Activated naive CD8-positive, alpha-beta T cell (primary cell): ENCODE results near the gene PTPN21.

Experiments used
- H3K27ac Mint-ChIP-seq: one replicate; pipeline ENCODE4 v1.8.0; 2021; ENCODE audit warnings: mixed read lengths
- H3K27me3 Mint-ChIP-seq: one replicate; pipeline ENCODE4 v1.8.0; 2021; ENCODE audit warnings: mixed read lengths
- H3K36me3 Mint-ChIP-seq: one replicate; pipeline ENCODE4 v1.8.0; 2021; ENCODE audit warnings: mixed read lengths
- H3K4me1 Mint-ChIP-seq: one replicate; pipeline ENCODE4 v1.8.0; 2021; ENCODE audit warnings: low read depth, mixed read lengths
- H3K4me3 Mint-ChIP-seq: one replicate; pipeline ENCODE4 v1.8.0; 2021; ENCODE audit warnings: mild to moderate bottlenecking, mixed read lengths
- H3K9me3 Mint-ChIP-seq: one replicate; pipeline ENCODE4 v1.8.0; 2021; ENCODE audit warnings: low read depth, mixed read lengths

Gene PTPN21

DNA sequence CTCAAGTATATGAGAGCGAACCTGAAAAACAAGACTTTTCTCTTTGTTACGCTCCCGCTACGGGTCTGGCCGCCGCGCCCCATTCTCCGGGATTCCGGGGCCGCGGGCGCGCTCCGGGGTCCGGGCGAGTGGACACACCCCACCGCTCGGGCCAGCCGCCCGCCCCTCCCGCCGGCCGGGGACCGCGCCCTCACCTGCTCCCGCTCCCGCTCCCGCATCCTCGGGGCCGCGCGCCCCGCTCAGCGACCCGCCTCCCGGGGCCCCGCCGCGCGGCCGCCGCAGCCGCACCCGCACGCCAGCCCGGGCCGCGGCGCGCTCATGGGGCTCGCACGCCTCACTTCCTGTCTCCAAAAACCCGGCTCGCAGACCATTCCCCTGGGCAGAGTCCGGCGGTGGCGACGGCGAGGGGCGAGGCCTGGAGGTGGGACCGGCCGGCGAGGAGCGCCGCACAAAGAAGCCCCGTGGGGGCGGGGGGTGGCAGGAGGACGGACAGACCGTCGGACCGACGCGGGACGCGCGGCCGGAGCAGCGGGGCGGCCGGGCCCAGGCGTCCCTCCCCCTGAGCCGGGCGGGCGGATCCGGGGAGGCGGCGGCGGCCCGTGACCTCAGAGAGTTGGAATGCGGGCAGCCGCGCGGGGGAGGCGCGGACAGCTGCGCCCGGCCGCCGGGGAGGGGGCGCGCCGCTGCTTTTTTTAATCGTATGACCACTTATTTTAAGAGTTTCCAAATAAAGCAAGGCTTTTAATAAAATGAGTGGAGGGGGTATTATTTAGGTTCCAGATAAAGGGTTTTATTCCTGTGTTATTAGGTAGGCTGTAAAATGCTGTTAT is at the start of gene PTPN21:
Gene PTPN21 (minus strand): TSS at position 551 of the 830 bp plus-strand sequence. CDS start 4,590 bp downstream, outside the sequence.
- Mint-ChIP-seq H3K9me3 (no peaks in the 10 kb centered on the region), H3K4me1 (peaks cover 41% of the 10 kb centered on the region), H3K4me3 (peak within 1 kb of the TSS; percentile 83), H3K36me3 (no peaks in the 10 kb centered on the region), H3K27me3 (peaks cover 28% of the 10 kb centered on the region), H3K27ac (no peak within 1 kb of the TSS)

DNA sequence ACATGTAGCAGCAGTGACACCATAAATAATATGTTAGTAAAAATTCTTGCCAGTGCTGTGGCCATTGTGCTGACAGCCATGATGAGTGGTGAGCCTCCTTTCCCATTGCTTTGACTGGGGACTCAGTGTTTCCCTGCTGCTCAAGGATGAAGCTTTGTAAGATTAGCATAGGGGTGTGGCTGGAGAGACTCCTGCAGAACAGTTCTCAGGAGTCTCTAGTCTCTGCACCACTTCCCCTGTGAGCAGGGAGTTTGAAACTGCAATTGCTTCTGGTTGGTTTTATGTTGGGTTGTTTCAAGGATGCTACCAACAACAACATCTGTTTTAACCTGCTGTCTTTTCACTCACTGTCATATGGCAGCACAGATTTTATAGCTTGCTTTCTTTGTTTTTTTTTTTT is 49.4 kb upstream of the PTPN21 start:
- H3K36me3 Mint-ChIP-seq = peaks cover 27% of the 10 kb centered on the region
- H3K4me3 Mint-ChIP-seq = no peak overlapping the region
- no peak overlapping the region for H3K27ac Mint-ChIP-seq
- no peaks in the 10 kb centered on the region for H3K9me3 Mint-ChIP-seq
- peaks cover 15% of the 10 kb centered on the region for H3K4me1 Mint-ChIP-seq
- no peaks in the 10 kb centered on the region for H3K27me3 Mint-ChIP-seq

DNA sequence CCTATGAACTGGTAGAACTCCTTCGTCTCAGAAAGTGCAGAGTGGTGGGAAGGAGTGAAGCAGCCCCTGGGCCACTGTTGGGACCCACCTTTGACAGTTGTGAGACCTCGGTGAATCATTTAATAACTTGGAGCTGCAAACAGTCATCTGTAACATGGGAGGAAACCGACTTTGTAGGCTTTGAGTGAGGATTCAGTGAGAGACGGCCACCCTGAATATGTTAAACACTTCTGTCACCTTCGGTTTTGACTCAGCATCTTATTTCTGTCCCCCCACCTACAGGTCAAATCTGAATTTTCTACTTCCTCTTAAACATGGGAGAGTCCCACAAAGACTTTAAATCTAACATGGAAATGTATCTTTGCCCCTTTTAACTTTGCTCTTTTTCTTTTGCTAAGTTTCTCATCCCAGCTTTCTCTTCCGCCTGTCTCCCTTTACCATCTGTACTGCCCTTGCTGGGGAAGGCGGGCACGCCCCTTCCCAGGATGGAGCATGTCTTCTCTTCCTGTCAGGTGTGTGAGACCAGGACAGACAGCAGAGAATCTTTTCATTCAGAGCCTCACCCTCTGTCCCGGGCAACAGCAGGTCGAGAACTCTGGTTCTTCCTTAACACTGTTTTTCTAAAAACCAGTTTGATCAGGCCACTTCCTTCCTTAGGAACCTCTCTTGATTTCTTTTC is 45.1 kb upstream of the PTPN21 start:
- H3K27me3 Mint-ChIP-seq = no peaks in the 10 kb centered on the region
- peaks cover 19% of the 10 kb centered on the region for H3K4me1 Mint-ChIP-seq
- peak overlapping the region; percentile 83 for H3K27ac Mint-ChIP-seq
- H3K36me3 Mint-ChIP-seq = peaks cover 34% of the 10 kb centered on the region
- peak overlapping the region; percentile 62 for H3K4me3 Mint-ChIP-seq
- H3K9me3 Mint-ChIP-seq = no peaks in the 10 kb centered on the region

DNA sequence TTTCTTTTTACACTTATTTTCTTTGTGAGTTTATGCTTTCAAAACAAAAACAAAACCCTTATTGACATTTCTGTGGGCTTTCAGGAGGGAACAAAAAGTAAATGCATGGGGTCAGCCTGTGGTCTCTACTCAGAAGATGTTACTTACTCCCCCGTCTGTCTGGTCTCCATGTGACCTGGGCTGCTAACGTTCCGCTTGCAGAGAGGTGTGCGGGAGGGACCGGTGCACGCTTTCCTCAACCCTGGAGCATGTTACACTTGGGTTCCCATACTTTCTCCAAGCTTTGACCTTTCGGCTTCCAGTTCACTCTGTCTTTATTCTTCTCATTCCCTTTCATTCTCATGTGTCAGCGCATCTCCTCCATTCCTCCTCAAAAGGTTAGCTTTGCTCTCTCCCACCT is 44.5 kb upstream of the PTPN21 start:
- Mint-ChIP-seq H3K9me3 (no peaks in the 10 kb centered on the region), H3K4me1 (peaks cover 19% of the 10 kb centered on the region), H3K27ac (peak overlapping the region; percentile 83), H3K27me3 (no peaks in the 10 kb centered on the region), H3K4me3 (peak overlapping the region; percentile 62), H3K36me3 (peaks cover 35% of the 10 kb centered on the region)

DNA sequence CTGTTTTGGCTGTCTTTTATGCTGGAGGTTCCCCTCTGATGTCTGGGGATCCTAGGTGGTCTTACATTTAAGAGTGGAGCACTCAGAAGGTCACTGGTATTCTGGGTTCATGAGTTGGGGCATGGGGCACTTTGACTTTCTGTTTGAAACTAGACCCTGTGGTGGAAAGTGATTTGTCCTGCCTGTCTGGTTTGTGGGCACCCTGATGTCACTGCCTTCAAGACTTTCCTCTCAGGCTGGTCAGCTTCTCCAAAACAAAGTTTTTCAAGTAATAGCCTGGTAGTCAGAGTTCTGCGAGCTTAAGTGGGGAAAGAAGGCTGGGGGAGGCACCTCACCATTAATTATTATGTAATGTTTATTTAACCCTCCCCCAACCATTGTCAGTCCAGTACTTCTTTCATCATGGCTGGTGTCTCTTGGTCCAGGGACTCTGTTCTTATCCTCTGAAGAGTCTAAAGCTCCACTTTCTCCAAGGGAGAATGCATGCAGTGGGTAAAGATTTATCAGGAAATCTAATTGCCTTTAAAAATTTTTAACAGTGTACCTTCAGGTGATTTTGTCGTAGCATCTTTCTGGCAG is 43.4 kb upstream of the PTPN21 start:
- Mint-ChIP-seq H3K27me3 (no peaks in the 10 kb centered on the region), H3K4me1 (peaks cover 19% of the 10 kb centered on the region), H3K27ac (no peak overlapping the region), H3K9me3 (no peaks in the 10 kb centered on the region), H3K4me3 (no peak overlapping the region), H3K36me3 (peaks cover 29% of the 10 kb centered on the region)

DNA sequence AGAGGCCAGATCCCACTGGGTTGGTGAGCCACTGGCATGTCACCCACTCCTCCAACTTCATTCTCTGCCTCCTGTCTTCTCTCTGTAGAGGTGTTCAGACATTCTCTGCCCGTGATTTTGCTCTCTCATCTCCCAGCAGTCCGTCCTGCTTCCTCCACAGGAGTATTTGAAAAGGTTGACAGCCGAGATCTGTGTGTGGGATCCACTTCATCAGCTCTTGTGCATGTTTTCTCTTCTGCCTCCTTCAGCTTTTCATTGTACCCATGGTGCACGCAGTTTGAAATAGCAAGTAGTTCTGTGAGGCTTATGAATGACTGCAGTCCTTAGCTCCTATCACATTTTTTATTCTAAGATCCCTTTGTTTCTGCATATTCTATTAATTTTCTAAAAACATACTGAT is 42.8 kb upstream of the PTPN21 start:
- Mint-ChIP-seq H3K9me3 (no peaks in the 10 kb centered on the region), H3K36me3 (peaks cover 29% of the 10 kb centered on the region), H3K4me1 (peaks cover 19% of the 10 kb centered on the region), H3K27ac (no peak overlapping the region), H3K27me3 (no peaks in the 10 kb centered on the region), H3K4me3 (no peak overlapping the region)

DNA sequence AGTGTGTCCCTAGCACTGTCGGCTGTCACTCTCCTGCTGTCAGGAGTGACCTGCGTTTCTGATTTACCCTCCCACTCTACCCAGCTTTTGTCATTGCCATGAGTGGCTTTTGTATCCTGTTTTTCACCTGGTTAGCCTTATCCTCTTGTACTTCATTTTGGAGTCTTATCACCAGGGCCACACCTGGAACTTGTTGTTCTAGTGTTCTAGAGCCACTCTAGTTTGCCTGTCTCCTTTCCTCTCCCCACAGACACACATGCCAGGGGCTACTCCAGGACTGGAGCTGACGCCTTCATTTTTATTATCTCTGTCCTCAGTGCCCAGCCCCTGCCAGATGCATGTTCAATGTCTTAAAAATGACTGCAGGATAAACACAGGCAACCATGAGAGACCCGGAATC is 42.2 kb upstream of the PTPN21 start:
- no peak overlapping the region for H3K4me3 Mint-ChIP-seq
- H3K27me3 Mint-ChIP-seq = no peaks in the 10 kb centered on the region
- no peaks in the 10 kb centered on the region for H3K9me3 Mint-ChIP-seq
- H3K27ac Mint-ChIP-seq = no peak overlapping the region
- peaks cover 29% of the 10 kb centered on the region for H3K36me3 Mint-ChIP-seq
- peaks cover 19% of the 10 kb centered on the region for H3K4me1 Mint-ChIP-seq

DNA sequence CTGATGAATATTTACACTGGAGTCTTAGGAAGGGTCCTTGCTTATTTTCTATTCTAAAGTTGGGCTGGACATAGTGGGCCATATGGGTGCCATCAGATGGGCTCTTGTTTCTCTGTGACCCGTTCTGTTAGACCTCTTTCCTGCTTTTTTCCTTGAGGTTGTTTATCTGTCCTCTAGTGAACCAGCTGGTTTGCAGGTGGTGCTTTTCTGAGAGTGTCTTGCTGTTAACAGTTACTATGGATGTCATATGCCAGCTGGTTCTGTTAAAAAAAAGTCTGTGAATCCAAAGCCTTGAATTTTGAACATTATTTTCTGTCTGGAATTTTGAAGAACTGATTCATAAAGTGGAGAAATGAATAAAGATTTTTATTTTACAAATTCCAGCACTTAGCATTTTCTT is 37.2 kb upstream of the PTPN21 start:
- H3K4me1 Mint-ChIP-seq = no peaks in the 10 kb centered on the region
- no peak overlapping the region for H3K4me3 Mint-ChIP-seq
- no peaks in the 10 kb centered on the region for H3K27me3 Mint-ChIP-seq
- no peak overlapping the region for H3K27ac Mint-ChIP-seq
- H3K36me3 Mint-ChIP-seq = peaks cover 13% of the 10 kb centered on the region
- no peaks in the 10 kb centered on the region for H3K9me3 Mint-ChIP-seq

DNA sequence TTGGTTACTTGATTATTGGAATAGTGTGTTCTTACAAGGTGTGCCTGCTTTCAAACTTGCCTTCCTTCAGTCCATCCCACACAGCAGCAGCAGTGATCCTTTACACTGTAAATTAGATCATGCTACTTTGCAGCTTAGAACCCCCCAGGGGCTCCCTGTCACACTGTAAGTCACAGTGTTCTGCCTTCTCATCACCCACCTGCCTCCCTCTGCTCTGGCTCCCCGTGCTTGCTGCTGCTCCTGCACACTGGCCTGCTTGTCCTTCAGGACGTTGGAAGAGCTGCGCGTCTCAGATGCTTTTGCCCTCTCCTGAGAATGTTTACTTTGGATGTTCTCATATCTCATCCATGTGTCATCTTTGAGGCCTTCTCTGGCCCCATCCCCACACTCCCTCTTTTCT is 35.4 kb upstream of the PTPN21 start:
- Mint-ChIP-seq H3K4me3 (no peak overlapping the region), H3K27me3 (no peaks in the 10 kb centered on the region), H3K27ac (no peak overlapping the region), H3K4me1 (no peaks in the 10 kb centered on the region), H3K9me3 (no peaks in the 10 kb centered on the region), H3K36me3 (peaks cover 8% of the 10 kb centered on the region)

DNA sequence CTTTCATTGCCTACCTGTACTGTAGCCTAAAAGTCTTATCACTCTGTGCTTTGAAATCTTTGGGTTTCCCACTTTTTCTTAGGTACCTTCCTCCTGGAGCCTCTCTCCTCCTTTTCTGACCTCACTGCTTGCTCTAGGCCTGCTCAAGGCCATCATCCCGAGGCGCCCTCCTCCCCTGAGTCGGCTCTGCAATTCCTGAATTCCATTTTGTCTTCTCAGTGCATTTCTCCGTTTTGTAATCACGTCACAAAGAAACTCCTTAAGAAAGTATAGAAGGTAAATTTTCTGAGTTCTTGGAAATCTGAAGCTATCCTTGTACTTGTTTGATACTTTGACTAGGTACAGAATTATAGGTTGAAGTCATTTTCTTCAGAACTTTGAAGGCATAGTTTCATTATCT is 33.3 kb upstream of the PTPN21 start:
- no peaks in the 10 kb centered on the region for H3K4me1 Mint-ChIP-seq
- H3K27me3 Mint-ChIP-seq = no peaks in the 10 kb centered on the region
- no peak overlapping the region for H3K4me3 Mint-ChIP-seq
- H3K36me3 Mint-ChIP-seq = peaks cover 10% of the 10 kb centered on the region
- no peaks in the 10 kb centered on the region for H3K9me3 Mint-ChIP-seq
- no peak overlapping the region for H3K27ac Mint-ChIP-seq

DNA sequence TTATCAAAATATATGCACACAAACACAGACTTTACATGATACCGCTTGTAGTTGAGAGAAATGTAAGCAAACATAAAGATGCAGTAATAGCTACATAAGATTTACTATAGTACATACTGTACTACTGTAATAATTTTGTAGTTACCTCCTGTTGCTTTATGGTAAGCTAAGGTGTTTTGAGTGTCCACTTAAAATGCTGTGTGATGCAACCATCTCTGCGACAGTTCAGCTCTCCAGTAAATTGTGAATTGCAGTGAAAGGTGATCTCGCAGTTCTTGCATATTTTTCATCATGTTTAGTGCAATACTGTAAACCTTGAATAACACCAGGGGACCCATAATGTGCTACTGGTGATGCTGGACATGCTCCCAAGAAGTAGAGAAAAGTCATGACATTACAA is 29.6 kb upstream of the PTPN21 start:
- peaks cover 9% of the 10 kb centered on the region for H3K36me3 Mint-ChIP-seq
- no peaks in the 10 kb centered on the region for H3K27me3 Mint-ChIP-seq
- H3K4me1 Mint-ChIP-seq = no peaks in the 10 kb centered on the region
- no peaks in the 10 kb centered on the region for H3K9me3 Mint-ChIP-seq
- no peak overlapping the region for H3K27ac Mint-ChIP-seq
- no peak overlapping the region for H3K4me3 Mint-ChIP-seq

DNA sequence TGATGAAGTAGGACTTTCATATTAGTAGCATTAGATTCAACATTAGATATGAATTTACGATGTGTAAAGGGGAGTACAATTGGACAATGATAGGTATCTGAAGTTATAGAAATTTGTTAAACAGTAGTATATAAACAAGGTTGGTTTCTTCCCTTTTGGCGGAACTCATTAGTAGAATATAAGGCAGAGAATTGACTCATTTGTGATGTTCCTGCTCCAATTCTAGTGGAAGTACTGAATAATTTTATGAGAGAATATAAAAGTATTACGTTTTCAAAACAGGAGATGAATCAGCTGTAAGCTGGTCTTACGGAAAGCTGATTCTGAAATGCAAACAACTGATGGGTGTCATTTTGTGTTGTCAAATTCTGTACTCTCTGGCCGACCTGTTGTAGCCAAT is 21.4 kb upstream of the PTPN21 start:
- Mint-ChIP-seq H3K27ac (no peak overlapping the region), H3K4me1 (no peaks in the 10 kb centered on the region), H3K36me3 (peaks cover 25% of the 10 kb centered on the region), H3K27me3 (no peaks in the 10 kb centered on the region), H3K4me3 (no peak overlapping the region), H3K9me3 (no peaks in the 10 kb centered on the region)

DNA sequence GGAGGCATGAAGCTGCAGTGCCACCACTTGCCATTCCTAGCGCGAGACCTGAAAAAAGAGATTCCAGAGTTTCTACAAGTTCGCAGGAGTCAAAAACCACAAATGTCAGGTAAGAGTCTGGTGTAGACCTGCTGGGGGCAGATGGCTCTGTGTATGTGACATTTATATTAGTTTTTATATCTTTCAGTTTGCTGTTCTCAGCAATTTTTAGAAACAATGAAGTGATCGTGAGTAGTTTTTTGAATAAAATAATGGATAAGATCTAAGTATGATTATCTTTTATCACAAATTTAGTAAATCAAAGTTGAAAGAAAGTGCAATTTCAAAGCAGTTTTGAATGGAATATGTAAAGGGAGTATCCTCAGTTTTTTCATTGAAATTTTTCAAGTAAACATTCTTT is 17.3 kb upstream of the PTPN21 start:
- Mint-ChIP-seq H3K27me3 (no peaks in the 10 kb centered on the region), H3K4me1 (peaks cover 2% of the 10 kb centered on the region), H3K4me3 (no peak overlapping the region), H3K27ac (no peak overlapping the region), H3K36me3 (peaks cover 23% of the 10 kb centered on the region), H3K9me3 (no peaks in the 10 kb centered on the region)

DNA sequence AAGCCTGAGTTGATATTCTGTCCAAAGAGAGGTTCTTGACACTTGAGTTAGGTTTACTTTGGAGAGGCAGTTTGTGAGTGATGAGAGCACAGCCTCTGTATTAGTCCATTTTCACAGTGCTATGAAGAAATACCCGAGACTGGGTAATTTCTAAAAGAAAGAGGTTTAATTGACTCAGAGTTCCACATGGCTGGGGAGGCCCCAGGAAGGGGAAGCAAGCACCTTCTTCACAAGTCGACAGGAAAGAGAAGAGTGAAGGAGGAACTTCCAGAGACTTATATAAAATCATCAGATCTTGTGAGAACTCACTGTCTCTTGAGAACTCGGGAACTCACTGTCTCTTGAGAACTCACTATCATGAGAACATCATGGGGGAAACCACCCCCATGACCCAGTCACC is 13.4 kb upstream of the PTPN21 start:
- Mint-ChIP-seq H3K4me1 (peaks cover 19% of the 10 kb centered on the region), H3K27me3 (no peaks in the 10 kb centered on the region), H3K9me3 (no peaks in the 10 kb centered on the region), H3K27ac (no peak overlapping the region), H3K36me3 (peaks cover 16% of the 10 kb centered on the region), H3K4me3 (no peak overlapping the region)

DNA sequence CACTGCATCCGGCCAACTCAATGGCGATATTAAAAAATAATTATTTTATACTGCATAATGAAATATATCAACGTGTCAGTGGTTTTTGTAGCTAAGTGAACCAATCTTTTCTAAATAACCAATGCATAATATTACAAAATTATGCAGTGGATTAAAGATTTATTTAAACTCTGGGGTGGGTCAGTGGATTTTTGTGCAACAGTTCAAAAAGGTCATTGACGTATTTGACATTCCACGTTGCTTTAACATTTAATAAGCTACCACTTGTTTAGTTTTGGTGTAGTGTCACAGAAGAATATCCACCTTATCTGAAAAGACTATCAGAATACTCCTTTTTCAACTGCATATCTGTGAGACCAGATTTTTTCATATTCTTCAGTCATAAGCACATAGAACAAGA is 10.6 kb upstream of the PTPN21 start:
- H3K27me3 Mint-ChIP-seq = no peaks in the 10 kb centered on the region
- H3K9me3 Mint-ChIP-seq = no peaks in the 10 kb centered on the region
- no peak overlapping the region for H3K27ac Mint-ChIP-seq
- peaks cover 8% of the 10 kb centered on the region for H3K36me3 Mint-ChIP-seq
- no peak overlapping the region for H3K4me3 Mint-ChIP-seq
- H3K4me1 Mint-ChIP-seq = peaks cover 29% of the 10 kb centered on the region
